H1 (cell line): Measurements from ENCODE around the gene APBB3. TPM values are rescaled to one million over a fixed set of nuclear protein-coding genes. Genes with fewer than 3 reads are reported as not detected.

Experiments used
- CTCF ChIA-PET: fragments of 300-600 bp; sonication (Branson Sonifier 250); formaldehyde crosslinking; loops from one replicate; lab custom pipeline; 2021; ENCODE audit not compliant: partially characterized antibody; lab: Charles Lee
- POLR2A ChIA-PET: fragments of 300-600 bp; sonication (Branson Sonifier 250); formaldehyde crosslinking; loops from one replicate; lab custom pipeline; 2021; ENCODE audit warnings: inconsistent platforms; ENCODE audit not compliant: partially characterized antibody; lab: Charles Lee
- DNase-seq, 2 experiments: peaks; one replicate each; pipeline versions ENCODE4 v3.0.0 to v3.0.0-alpha.2; 2010 to 2022; ENCODE audit warnings: low spot score in 2 of 2, low read depth in 1 of 2, mixed read lengths in 1 of 2
- FAIRE-seq: peaks from 2 replicates; lab custom pipeline; 2011; peaks lifted over from hg19 to GRCh38; lab: Jason Lieb, UNC
- H2AFZ ChIP-seq: 2 replicates; pipeline ENCODE4 v1.8.1; 2012; ENCODE audit warnings: low read length, inconsistent platforms
- H2AK5ac ChIP-seq: 2 replicates; pipeline ENCODE4 v1.6.1; 2013; ENCODE audit warnings: low read depth, low read length
- H2BK120ac ChIP-seq: replicated peaks from 2 replicates; pipeline ENCODE3; 2013; ENCODE audit warnings: low read depth, low read length, inconsistent platforms
- H2BK12ac ChIP-seq: 2 replicates; pipeline ENCODE4 v1.6.1; 2013; ENCODE audit warnings: low read depth, low read length
- H2BK15ac ChIP-seq: 2 replicates; pipeline ENCODE4 v1.6.1; 2013; ENCODE audit warnings: low read length
- H2BK20ac ChIP-seq: 2 replicates; pipeline ENCODE4 v1.6.1; 2013; ENCODE audit warnings: low read length
- H2BK5ac ChIP-seq: 2 replicates; pipeline ENCODE4 v1.6.1; 2013; ENCODE audit warnings: low read depth, low read length
- H3K14ac ChIP-seq: 2 replicates; pipeline ENCODE4 v1.6.1; 2013; ENCODE audit warnings: inconsistent platforms; ENCODE audit not compliant: insufficient read length
- H3K18ac ChIP-seq: 2 replicates; pipeline ENCODE4 v1.6.1; 2013; ENCODE audit warnings: low read length; ENCODE audit errors: extremely low read depth
- H3K23ac ChIP-seq: 2 replicates; pipeline ENCODE4 v1.6.1; 2013; ENCODE audit warnings: inconsistent platforms; ENCODE audit not compliant: insufficient read length
- H3K23me2 ChIP-seq: 2 replicates; pipeline ENCODE4 v1.6.1; 2013; ENCODE audit warnings: low read depth, low read length
- H3K27ac ChIP-seq: 2 replicates; pipeline ENCODE4 v1.6.1; 2011; ENCODE audit warnings: low read depth, low read length, inconsistent platforms
- H3K27me3 ChIP-seq, 4 experiments: replicated peaks in 1 of 4; 1 replicate in 1 of 4; 2 replicates in 3 of 4; pipeline versions ENCODE4 v1.6.1 to v1.8.1; 2011 to 2013; ENCODE audit warnings: low read length in 3 of 4, mild to moderate bottlenecking in 3 of 4, inconsistent platforms in 2 of 4, mixed read lengths in 2 of 4, moderate library complexity in 1 of 4; ENCODE audit not compliant: control insufficient read depth in 3 of 4, insufficient read depth in 3 of 4; ENCODE audit errors: extremely low read depth in 1 of 4
- H3K36me3 ChIP-seq, 4 experiments: 2 replicates each; pipeline versions ENCODE4 v1.6.1 to v1.8.1; 2011 to 2013; ENCODE audit warnings: mild to moderate bottlenecking in 4 of 4, low read length in 3 of 4, moderate library complexity in 2 of 4, control low read depth in 1 of 4, inconsistent platforms in 1 of 4; ENCODE audit not compliant: insufficient read depth in 4 of 4, control insufficient read depth in 2 of 4
- H3K4ac ChIP-seq: replicated peaks from 2 replicates; pipeline ENCODE3; 2013; ENCODE audit warnings: low read length, low read depth, mixed read lengths, inconsistent platforms; ENCODE audit not compliant: insufficient read length
- H3K4me1 ChIP-seq, 4 experiments: replicated peaks in 1 of 4; 1 replicate in 1 of 4; 2 replicates in 3 of 4; pipeline versions ENCODE4 v1.6.1 to v1.8.1; 2011 to 2013; ENCODE audit warnings: low read length in 3 of 4, inconsistent platforms in 2 of 4, mixed read lengths in 1 of 4; ENCODE audit not compliant: insufficient read depth in 4 of 4, control insufficient read depth in 3 of 4
- H3K4me2 ChIP-seq, 2 experiments: 2 replicates each; pipeline versions ENCODE4 v1.6.1 to v1.8.1; 2011 to 2013; ENCODE audit warnings: low read depth in 2 of 2, low read length in 2 of 2, control low read depth in 1 of 2, inconsistent platforms in 1 of 2, mild to moderate bottlenecking in 1 of 2; ENCODE audit not compliant: insufficient read depth in 1 of 2
- H3K4me3 ChIP-seq, 4 experiments: fragments of 200-600, 300-600 bp in 1 of 4; sonication (generic), shearing (Covaris generic), sonication (Bioruptor Twin) in 1 of 4; 2 replicates each; pipeline versions ENCODE4 v1.5.1 to v1.8.1; 2011 to 2016; ENCODE audit warnings: low read length in 4 of 4, low read depth in 3 of 4, control low read depth in 2 of 4, inconsistent platforms in 2 of 4, mild to moderate bottlenecking in 2 of 4, mixed read lengths in 1 of 4, moderate library complexity in 1 of 4; ENCODE audit not compliant: insufficient read depth in 2 of 4; ENCODE audit errors: extremely low read depth in 1 of 4
- H3K56ac ChIP-seq: replicated peaks from 2 replicates; pipeline ENCODE3; 2013; ENCODE audit warnings: low read depth, mild to moderate bottlenecking, mixed read lengths, low read length, inconsistent platforms; ENCODE audit not compliant: insufficient read length
- H3K79me1 ChIP-seq: 2 replicates; pipeline ENCODE4 v1.6.1; 2013; ENCODE audit warnings: low read depth, low read length, control low read depth
- H3K79me2 ChIP-seq, 2 experiments: 2 replicates each; pipeline versions ENCODE4 v1.6.1 to v1.8.1; 2012 to 2013; ENCODE audit warnings: low read length in 2 of 2, mild to moderate bottlenecking in 2 of 2, inconsistent platforms in 1 of 2; ENCODE audit not compliant: insufficient read depth in 2 of 2, control insufficient read depth in 1 of 2
- H3K9ac ChIP-seq, 4 experiments: replicated peaks in 1 of 4; 1 replicate in 1 of 4; 2 replicates in 3 of 4; pipeline versions ENCODE4 v1.6.1 to v1.8.1; 2011 to 2013; ENCODE audit warnings: low read depth in 3 of 4, low read length in 3 of 4, control low read depth in 2 of 4, mild to moderate bottlenecking in 2 of 4, moderate library complexity in 2 of 4, inconsistent platforms in 1 of 4; ENCODE audit errors: extremely low read depth in 1 of 4
- H3K9me3 ChIP-seq, 2 experiments: 2 replicates each; pipeline versions ENCODE4 v1.6.1 to v1.8.1; 2012 to 2013; ENCODE audit warnings: mild to moderate bottlenecking in 2 of 2, moderate library complexity in 2 of 2, control low read depth in 1 of 2, inconsistent platforms in 1 of 2, low read depth in 1 of 2, low read length in 1 of 2, mixed read lengths in 1 of 2; ENCODE audit not compliant: insufficient read depth in 2 of 2
- H4K20me1 ChIP-seq, 2 experiments: replicated peaks in 1 of 2; 2 replicates each; pipeline versions ENCODE3 to v1.8.1; 2011 to 2013; ENCODE audit warnings: inconsistent platforms in 2 of 2, low read length in 2 of 2, mild to moderate bottlenecking in 1 of 2; ENCODE audit not compliant: insufficient read depth in 2 of 2, control insufficient read depth in 1 of 2
- H4K5ac ChIP-seq: 2 replicates; pipeline ENCODE4 v1.6.1; 2013; ENCODE audit warnings: low read length, low read depth, mixed read lengths, inconsistent platforms; ENCODE audit not compliant: insufficient read length
- H4K8ac ChIP-seq: 2 replicates; pipeline ENCODE4 v1.8.0; 2013; ENCODE audit warnings: mild to moderate bottlenecking, moderate library complexity, low read length, inconsistent platforms; ENCODE audit not compliant: insufficient read depth; ENCODE audit errors: extremely low read depth
- H4K91ac ChIP-seq: replicated peaks from 2 replicates; pipeline ENCODE3; 2013; ENCODE audit warnings: low read length, mixed read lengths, inconsistent platforms; ENCODE audit not compliant: insufficient read length
- ASH2L ChIP-seq: fragments of 200-600, 300-600 bp; sonication (generic); IDR thresholded peaks from one replicate; pipeline ENCODE4 v1.7.1; 2017; ENCODE audit warnings: low read length
- BRCA1 ChIP-seq: IDR thresholded peaks from 2 replicates; pipeline ENCODE4 v1.6.1; 2012; ENCODE audit warnings: low read depth, low read length, improper control_type of control experiment
- CEBPB ChIP-seq: IDR thresholded peaks from 2 replicates; pipeline ENCODE4 v1.6.1; 2012; ENCODE audit warnings: low read depth, low read length
- EGR1 ChIP-seq: IDR thresholded peaks from 2 replicates; pipeline ENCODE4 v1.6.1; 2011; ENCODE audit warnings: low read depth, low read length, borderline replicate concordance
- JUN ChIP-seq: IDR thresholded peaks from 2 replicates; pipeline ENCODE4 v1.6.1; 2011; ENCODE audit warnings: low read depth, mild to moderate bottlenecking, improper control_type of control experiment, low read length
- KDM1A ChIP-seq: fragments of 200-600, 300-600 bp; sonication (generic); IDR thresholded peaks from 2 replicates; pipeline ENCODE4 v1.7.1; 2016; ENCODE audit warnings: mild to moderate bottlenecking, low read length, borderline replicate concordance
- NRF1 ChIP-seq: IDR thresholded peaks from 2 replicates; pipeline ENCODE4 v1.6.1; 2011; ENCODE audit warnings: mild to moderate bottlenecking, low read depth, low read length, improper control_type of control experiment
- POLR2A ChIP-seq, 2 experiments: IDR thresholded peaks; 1 replicate in 1 of 2; 2 replicates in 1 of 2; pipeline ENCODE4 v1.6.1; 2011; ENCODE audit warnings: low read depth in 2 of 2, low read length in 2 of 2, mild to moderate bottlenecking in 2 of 2; ENCODE audit errors: control extremely low read depth in 1 of 2
- SIX5 ChIP-seq: IDR thresholded peaks from 2 replicates; pipeline ENCODE4 v1.6.1; 2011; ENCODE audit warnings: mild to moderate bottlenecking, low read depth, low read length
- SP1 ChIP-seq: IDR thresholded peaks from 2 replicates; pipeline ENCODE4 v1.6.1; 2011; ENCODE audit warnings: low read depth, low read length
- SRF ChIP-seq: IDR thresholded peaks from 2 replicates; pipeline ENCODE4 v1.6.1; 2011; ENCODE audit warnings: mild to moderate bottlenecking, low read depth, low read length, moderate library complexity
- TBP ChIP-seq: IDR thresholded peaks from 2 replicates; pipeline ENCODE4 v1.6.1; 2011; ENCODE audit warnings: low read depth, low read length, improper control_type of control experiment
- ZNF274 ChIP-seq: IDR thresholded peaks from 2 replicates; pipeline ENCODE4 v1.7.0; 2012; ENCODE audit warnings: low read length, borderline replicate concordance; ENCODE audit errors: extremely low read depth
- WGBS, 2 experiments: shearing (Covaris generic) in 1 of 2; methylation state at CpG; one replicate each; pipeline versions ENCODE4 v1.1.6 to v1.1.7; 2013 to 2015; ENCODE audit warnings: low lambda C conversion rate in 2 of 2, mixed read lengths in 2 of 2, inconsistent platforms in 1 of 2, low coverage in 1 of 2, missing lambda C conversion rate in 1 of 2; ENCODE audit not compliant: insufficient replicate concordance in 2 of 2, insufficient coverage in 1 of 2, insufficient read length in 1 of 2; ENCODE audit errors: extremely low coverage in 1 of 2, missing lambda C conversion rate in 1 of 2; 5-methylcytosine and 5-hydroxymethylcytosine counted together
- polyA plus RNA-seq, 7 experiments: library from polyadenylated mRNA; depleted of rRNA in 3 of 7; stranded (reverse) in 5 of 7; unstranded in 2 of 7; fragments of >200 nt in 5 of 7; fragments of 200-250 nt in 2 of 7; gene quantifications; 1 replicate in 5 of 7; 2 replicates in 1 of 7; 4 replicates in 1 of 7; pipeline versions ENCODE4 v1.2.1 to v1.2.3, GENCODE V29; 2011 to 2013; ENCODE audit warnings: missing spikeins in 2 of 7, mixed read lengths in 2 of 7
- total RNA-seq: library from RNA; stranded (reverse); fragmentation: NEBNext Ultra II Directional; extraction: Animal tissue kit (Norgen Biotek cat#: 25700); gene quantifications from 2 replicates; pipeline ENCODE4 v1.2.1, GENCODE V29; 2021
- TF ChIP-seq, protein P1 (sequence below): IDR thresholded peaks from 2 replicates; pipeline ENCODE4 v1.6.1; 2012; ENCODE audit warnings: low read length, inconsistent platforms

Gene APBB3
- total and polyA plus RNA-seq, 2 of the 8 experiments (the other 6 are each of a cell fraction or from before 2014, with no cell fraction given), result 16.0 to 21.9 TPM

DNA sequence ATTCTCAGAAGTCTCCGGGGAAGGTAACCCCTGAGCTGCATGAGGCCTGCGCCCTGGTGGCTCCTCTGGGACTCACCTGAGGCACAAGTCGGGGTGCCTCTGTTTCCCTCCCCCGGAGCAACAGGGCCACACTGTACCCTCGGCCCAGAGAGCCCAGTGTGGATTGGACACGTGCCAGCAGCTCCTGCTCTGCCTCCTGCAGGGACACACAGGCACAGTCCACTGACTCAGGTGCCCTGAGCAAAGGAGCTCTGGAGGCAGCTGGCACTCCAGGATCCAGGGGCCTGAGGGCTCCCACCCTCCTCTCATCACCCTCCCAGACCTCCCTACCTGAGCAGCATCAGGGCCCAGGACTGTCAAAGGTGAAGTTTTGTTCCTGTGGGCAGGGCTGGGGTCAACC is 29.8 kb upstream of the APBB3 start:
- H3K9ac ChIP-seq, result no peak overlapping the region
- H3K79me1 ChIP-seq, result no peaks in the 10 kb centered on the region
- H3K18ac ChIP-seq, result no peak overlapping the region
- ChIA-PET POLR2A (interaction anchor here (0.8 to 1.8 kb wide), 2 partner anchors 21 to 47 kb away, joined by 3 to 6 read pairs; partner anchors contain the start of gene EIF4EBP3), CTCF (interaction anchor here (0.8 to 0.9 kb wide), 3 partner anchors 11 to 53 kb away, joined by 3 to 6 read pairs (median 4); partner anchors contain the start of gene NDUFA2)
- no peaks in the 10 kb centered on the region for H3K4me1 ChIP-seq
- H2BK20ac ChIP-seq, result no peak overlapping the region
- H3K4ac ChIP-seq, result no peak overlapping the region
- H4K5ac ChIP-seq, result no peak overlapping the region
- H3K23me2 ChIP-seq, result peaks cover 1% of the 10 kb centered on the region; the same call in 1 of the 2 replicates
- WGBS, 2 experiments, result 82% methylated on average over 6 of the region's 6 CpGs; no CpG with 5 or more reads in 1 of the 2 experiments
- no peak overlapping the region for H2AK5ac ChIP-seq
- H4K91ac ChIP-seq, result peak overlapping the region; percentile 93
- DNase-seq (no peak), FAIRE-seq (no peak)
- H4K8ac ChIP-seq, result no peak overlapping the region
- H2BK5ac ChIP-seq, result no peak overlapping the region; the same call in 1 of the 2 replicates
- H3K27me3 ChIP-seq, result no peaks in the 10 kb centered on the region
- H2BK12ac ChIP-seq, result peak overlapping the region; percentile 68; the same call in 1 of the 2 replicates
- H3K14ac ChIP-seq, result no peak overlapping the region
- no peak overlapping the region for H2BK15ac ChIP-seq
- H4K20me1 ChIP-seq, result no peaks in the 10 kb centered on the region
- H3K23ac ChIP-seq, result no peak overlapping the region
- no peak overlapping the region for H3K4me3 ChIP-seq
- H2AFZ ChIP-seq, result no peak overlapping the region; the same call in 1 of the 2 replicates
- H3K56ac ChIP-seq, result no peak overlapping the region
- no peak overlapping the region for H3K4me2 ChIP-seq
- no peak overlapping the region for H3K27ac ChIP-seq
- H3K9me3 ChIP-seq, result no peaks in the 10 kb centered on the region
- no peaks in the 10 kb centered on the region for H3K36me3 ChIP-seq
- H3K79me2 ChIP-seq, result no peaks in the 10 kb centered on the region
- H2BK120ac ChIP-seq, result no peak overlapping the region
- TF ChIP-seq SIX5, result no peak
- TF ChIP-seq KDM1A, result no peak
- no peak for TF ChIP-seq POLR2A (IDR thresholded peaks at IDR 0.05; ENCODE audit: control extremely low read depth in 1 of 2, low read depth in 2 of 2, low read length in 2 of 2)
- TF ChIP-seq EGR1, result no peak
- no peak for TF ChIP-seq CEBPB
- TF ChIP-seq BRCA1, result no peak
- no peak for TF ChIP-seq NRF1
- no peak for TF ChIP-seq TBP
- TF ChIP-seq, protein P1, sequence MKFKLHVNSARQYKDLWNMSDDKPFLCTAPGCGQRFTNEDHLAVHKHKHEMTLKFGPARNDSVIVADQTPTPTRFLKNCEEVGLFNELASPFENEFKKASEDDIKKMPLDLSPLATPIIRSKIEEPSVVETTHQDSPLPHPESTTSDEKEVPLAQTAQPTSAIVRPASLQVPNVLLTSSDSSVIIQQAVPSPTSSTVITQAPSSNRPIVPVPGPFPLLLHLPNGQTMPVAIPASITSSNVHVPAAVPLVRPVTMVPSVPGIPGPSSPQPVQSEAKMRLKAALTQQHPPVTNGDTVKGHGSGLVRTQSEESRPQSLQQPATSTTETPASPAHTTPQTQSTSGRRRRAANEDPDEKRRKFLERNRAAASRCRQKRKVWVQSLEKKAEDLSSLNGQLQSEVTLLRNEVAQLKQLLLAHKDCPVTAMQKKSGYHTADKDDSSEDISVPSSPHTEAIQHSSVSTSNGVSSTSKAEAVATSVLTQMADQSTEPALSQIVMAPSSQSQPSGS, result no peak
- no peak for TF ChIP-seq JUN
- no peak for TF ChIP-seq ZNF274
- TF ChIP-seq SP1, result no peak
- TF ChIP-seq ASH2L, result no peak
- TF ChIP-seq SRF, result no peak
